RWPE1 (cell line): ENCODE measurements around the gene DSG4.
A peak's percentile ranks its signal among the peaks of the same experiment; 100 is the strongest.

Experiments
- CTCF ChIA-PET: fragments of 350-600 bp; sonication (Branson Sonifier 250); formaldehyde crosslinking; extraction: SDS; loops from one replicate; lab custom pipeline; 2021; lab: Yijun Ruan, JAX
- POLR2A ChIA-PET: fragments of 400-600 bp; formaldehyde crosslinking; extraction: SDS; loops from one replicate; lab custom pipeline; 2020; ENCODE audit warnings: antibody characterized with exemption; ENCODE audit not compliant: low non-redundant PET; lab: Yijun Ruan, JAX
- DNase-seq: peaks from one replicate; pipeline ENCODE4 v3.0.0; 2012; ENCODE audit warnings: low spot score
- H3K27ac ChIP-seq: fragments of 450-650 bp; 2 replicates; pipeline ENCODE4 v1.5.1; 2017
- TF ChIP-seq, protein P1 (sequence below): fragments of 450-650 bp; conservative IDR thresholded peaks from 2 replicates; pipeline ENCODE4 v1.5.1; 2017; ENCODE audit warnings: low read depth, mild to moderate bottlenecking

Gene DSG4

DNA sequence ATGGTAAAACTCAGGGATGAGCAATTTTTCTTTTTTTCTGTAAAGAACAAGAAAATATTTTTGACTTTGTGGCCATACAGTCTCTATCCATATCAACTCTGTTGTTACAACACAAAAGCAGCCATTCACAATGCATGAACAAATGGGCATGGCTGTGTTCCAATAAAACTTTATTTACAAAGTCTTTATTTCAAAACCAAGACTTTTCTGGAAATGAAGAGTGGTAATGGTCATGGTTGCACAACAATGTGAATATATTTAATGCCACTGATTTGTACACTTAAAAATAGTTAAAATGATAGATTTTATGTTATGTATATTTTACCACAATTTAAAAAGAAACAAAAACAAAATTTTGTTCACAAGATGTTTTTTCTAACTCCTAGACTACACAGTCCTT lies 69.3 kb downstream of the DSG4 start:
- no peak overlapping the region for H3K27ac ChIP-seq
- CTCF ChIA-PET = no interaction called here
- TF ChIP-seq, protein P1, sequence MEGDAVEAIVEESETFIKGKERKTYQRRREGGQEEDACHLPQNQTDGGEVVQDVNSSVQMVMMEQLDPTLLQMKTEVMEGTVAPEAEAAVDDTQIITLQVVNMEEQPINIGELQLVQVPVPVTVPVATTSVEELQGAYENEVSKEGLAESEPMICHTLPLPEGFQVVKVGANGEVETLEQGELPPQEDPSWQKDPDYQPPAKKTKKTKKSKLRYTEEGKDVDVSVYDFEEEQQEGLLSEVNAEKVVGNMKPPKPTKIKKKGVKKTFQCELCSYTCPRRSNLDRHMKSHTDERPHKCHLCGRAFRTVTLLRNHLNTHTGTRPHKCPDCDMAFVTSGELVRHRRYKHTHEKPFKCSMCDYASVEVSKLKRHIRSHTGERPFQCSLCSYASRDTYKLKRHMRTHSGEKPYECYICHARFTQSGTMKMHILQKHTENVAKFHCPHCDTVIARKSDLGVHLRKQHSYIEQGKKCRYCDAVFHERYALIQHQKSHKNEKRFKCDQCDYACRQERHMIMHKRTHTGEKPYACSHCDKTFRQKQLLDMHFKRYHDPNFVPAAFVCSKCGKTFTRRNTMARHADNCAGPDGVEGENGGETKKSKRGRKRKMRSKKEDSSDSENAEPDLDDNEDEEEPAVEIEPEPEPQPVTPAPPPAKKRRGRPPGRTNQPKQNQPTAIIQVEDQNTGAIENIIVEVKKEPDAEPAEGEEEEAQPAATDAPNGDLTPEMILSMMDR = no peak
- DNase-seq = no peak
- POLR2A ChIA-PET = no interaction called here

DNA sequence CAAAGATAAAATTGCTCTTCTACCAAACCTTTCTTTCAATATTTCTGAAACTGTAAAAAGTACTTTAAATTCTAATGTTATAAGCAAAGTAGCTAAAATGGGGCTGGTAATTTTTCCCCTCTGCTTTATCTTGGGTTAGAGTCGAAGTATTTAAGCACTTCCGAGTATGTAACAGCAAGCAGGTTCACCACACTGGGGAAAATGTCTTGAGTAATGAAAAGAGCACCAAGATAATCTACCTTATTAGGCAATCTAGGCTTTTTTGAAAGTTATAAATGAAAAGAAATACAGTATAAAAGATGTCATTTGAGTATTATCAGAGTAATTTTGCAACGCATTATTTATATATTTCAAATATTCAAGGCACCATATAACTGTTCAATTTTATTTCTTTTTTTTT lies 70.3 kb downstream of the DSG4 start:
- POLR2A ChIA-PET = interaction anchor here (0.6 kb wide), 1 partner anchor 465 kb away, joined by 3 read pairs; no protein-coding TSS in a partner anchor
- DNase-seq = no peak
- peak overlapping the region; percentile 29; the same call in 1 of the 2 replicates for H3K27ac ChIP-seq
- CTCF ChIA-PET = interaction anchor here (0.6 kb wide), 1 partner anchor 438 kb away, joined by 3 read pairs; no protein-coding TSS in a partner anchor
- TF ChIP-seq, protein P1 = no peak

DNA sequence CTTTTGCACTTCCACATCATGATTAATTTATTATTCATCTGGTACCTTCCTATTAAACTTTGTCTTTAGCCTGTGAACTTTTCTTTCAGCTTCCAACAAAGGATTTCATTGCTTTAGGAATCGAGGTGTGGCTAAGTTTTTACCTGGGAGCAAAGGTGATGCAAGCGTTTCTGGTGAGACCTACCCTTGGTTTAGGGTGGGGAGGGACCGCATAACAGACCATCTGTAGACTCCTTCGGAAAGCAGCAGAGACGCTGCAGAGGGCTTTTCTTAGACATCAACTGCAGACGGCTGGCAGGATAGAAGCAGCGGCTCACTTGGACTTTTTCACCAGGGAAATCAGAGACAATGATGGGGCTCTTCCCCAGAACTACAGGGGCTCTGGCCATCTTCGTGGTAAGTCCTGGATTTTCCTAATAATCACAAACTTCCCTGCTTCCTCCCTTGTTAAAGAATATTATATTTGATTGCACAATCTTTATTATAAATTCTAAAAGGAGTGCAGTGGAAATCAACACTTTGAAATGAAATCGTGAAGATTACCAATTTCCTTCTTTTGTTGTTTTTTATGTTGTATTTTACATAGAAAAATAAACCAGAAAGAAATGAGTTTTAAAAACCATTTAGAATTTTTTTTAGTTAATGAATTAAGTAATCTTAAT lies 71.1 kb downstream of the DSG4 start, which contains the start of gene DSG3:
DSG3 (plus strand) TSS at position 212 of the 662 bp plus-strand sequence; CDS start at position 349, 137 bp downstream.
- POLR2A ChIA-PET = interaction anchor here (0.6 kb wide), 1 partner anchor 466 kb away, joined by 3 read pairs; no protein-coding TSS in a partner anchor
- peak within 1 kb of the TSS; percentile 75 for H3K27ac ChIP-seq
- peak; percentile 51 for DNase-seq
- CTCF ChIA-PET = interaction anchor here (0.6 kb wide), 1 partner anchor 438 kb away, joined by 3 read pairs; no protein-coding TSS in a partner anchor
- TF ChIP-seq, protein P1 = no peak

DNA sequence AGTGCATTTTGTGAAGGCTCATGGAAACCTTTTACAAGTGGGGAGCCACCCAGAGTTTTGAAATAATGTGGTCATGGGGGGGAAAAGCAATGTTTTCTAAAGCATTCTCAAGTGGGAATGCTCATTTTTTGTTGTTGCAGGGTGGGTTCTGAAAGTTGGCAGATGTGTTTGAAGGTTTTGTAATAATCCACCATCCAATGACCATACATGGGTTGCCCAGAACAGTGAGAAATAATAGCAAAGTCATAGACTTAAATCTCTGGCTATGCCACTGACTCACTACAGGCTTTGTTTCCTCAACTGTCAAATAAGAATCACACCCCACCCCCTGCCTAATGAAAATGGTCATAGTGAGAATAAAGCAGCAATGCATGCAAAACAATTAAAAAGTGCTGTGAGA lies 73.8 kb downstream of the DSG4 start:
- ChIA-PET CTCF (interaction anchor here (1.0 kb wide), 1 partner anchor 26 kb away, joined by 3 read pairs; no protein-coding TSS in a partner anchor), POLR2A (no interaction called here)
- TF ChIP-seq, protein P1 = no peak
- no peak overlapping the region for H3K27ac ChIP-seq
- DNase-seq = peak; percentile 21

DNA sequence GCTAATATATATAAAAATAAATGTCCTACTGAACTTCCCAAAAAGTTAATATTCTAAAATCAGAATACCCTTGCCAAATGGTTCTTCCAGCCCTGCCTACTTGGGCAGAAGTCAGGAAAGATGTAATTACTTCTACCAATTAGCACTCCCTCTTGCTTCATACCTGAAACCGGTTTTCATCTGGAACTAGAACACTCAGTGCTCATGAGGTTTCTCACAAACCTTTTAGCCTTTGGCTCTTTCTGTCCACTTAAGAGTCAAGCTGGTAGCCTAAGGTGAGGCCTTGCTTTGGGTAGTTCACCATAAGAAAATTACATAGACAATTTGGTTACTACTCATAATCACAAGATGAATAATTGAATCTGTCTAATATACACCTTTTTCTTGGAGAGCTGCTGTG lies 75.0 kb downstream of the DSG4 start:
- TF ChIP-seq, protein P1 = no peak
- ChIA-PET POLR2A (interaction anchor here (0.7 kb wide), 1 partner anchor 17 kb away, joined by 5 read pairs; no protein-coding TSS in a partner anchor), CTCF (interaction anchor here (0.6 kb wide), 1 partner anchor 186 kb away, joined by 3 read pairs; no protein-coding TSS in a partner anchor)
- no peak for DNase-seq
- H3K27ac ChIP-seq = no peak overlapping the region

DNA sequence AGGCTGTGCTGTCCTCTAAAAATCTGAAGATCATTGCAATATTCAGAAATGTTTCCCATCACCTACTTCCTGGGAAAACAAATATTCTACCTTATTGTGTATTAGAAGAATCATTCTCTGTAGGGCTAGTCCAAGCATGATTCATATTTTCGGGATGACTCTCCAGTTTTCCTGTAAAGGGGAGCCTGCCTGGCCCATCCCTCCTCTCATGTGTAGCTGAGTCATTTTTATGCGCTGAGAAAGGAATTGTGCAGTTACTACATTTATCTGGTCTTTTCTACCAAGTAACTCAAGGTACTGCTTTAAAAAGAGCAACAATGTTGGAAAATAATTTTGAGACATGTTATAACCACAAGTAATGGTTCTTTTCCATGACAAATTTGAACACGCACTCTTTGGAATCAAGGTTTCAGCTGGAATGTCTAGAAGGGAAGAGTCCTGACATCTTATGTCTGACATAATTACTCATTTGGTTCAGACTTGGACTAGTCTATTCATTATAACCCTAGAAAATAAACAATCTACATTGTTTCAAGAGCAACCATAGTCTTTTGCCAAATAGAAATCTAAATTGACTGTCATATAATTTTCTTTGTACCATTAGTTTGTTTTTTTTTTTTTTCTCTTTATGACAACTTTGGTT lies 77.6 kb downstream of the DSG4 start:
- TF ChIP-seq, protein P1 = no peak
- CTCF ChIA-PET = no interaction called here
- H3K27ac ChIP-seq = peak overlapping the region; percentile 98
- DNase-seq = peak; percentile 74
- POLR2A ChIA-PET = no interaction called here
